Stimulated activated CD8-positive, alpha-beta memory T cell treated with anti-CD3 and anti-CD28 coated beads, Interleukin-12 subunit alpha, Interleukin-12 subunit beta, amount 100 ng/mL, for 24 hours (primary cell): ENCODE data around the gene SLC13A5.
"Not testable (repeated sequence)": the region's sequence is repeated elsewhere in the genome, so short reads cannot be mapped to it uniquely, and the experiment has no call there.

Experiments used
- DNase-seq: peaks from one replicate; pipeline ENCODE4 v3.0.0-alpha.2; 2020; ENCODE audit errors: extremely low read depth

Gene SLC13A5

DNA sequence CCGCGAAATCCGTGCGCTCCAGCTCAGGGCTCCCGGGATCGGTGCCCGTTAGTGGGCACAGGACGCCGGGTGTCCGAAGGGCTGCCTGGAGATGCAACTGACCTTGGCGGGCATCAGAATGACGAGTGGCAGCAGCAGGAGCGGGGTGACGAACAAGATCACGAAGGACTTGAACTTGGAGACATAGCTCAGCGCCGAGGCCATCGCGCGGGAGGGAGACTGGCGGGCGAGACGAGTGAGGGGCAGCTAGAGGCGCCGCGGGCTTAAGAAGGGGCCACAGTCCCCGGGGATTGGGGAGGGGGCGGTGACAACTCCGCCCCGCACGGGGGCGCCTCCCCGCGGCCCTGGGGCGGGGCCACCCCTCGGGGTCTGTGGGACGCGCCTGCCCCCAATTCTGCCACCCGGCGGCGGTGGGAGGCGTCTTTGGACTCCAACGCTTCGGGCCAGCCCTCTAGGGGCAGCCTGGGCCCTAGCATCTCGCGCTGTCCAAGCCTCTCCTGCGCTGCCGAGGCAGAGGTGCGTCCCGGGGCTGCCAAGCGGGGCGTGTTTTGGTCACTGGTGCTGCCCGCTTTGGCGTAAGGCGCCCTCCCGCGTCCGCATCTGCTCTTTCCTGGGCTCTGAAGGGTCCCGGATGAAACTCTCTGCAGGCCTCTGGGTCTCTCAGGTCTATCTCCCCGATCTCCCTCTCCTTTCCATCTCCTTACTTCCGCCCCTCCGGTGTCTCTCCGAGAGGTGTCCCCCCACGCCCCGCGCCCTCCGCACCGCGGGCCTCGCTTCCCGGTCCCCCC lies at the start of gene SLC13A5:
SLC13A5 (minus strand) TSS at position 240 of the 788 bp plus-strand sequence; CDS start at position 204, 36 bp downstream.
- no peak for DNase-seq

DNA sequence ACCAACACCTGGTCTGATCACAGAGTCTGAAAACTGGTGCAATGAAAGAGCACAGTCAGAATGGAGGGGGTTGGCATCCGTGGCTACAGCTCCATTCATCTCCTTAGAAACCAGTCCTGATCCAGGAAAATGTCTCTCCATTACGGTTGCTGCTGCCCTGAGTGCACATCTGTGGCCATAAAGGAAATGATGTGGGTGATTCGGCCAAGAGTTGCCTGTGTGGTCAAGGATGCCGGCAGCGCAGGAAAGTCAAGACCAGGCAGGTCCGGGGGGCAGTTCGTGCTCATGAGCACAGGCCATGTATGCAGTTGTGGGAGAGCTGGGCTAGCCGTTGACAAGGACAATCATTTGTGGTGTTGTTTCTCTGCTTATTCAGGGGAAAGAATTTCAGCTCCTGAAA lies 48.6 kb upstream of the SLC13A5 start:
- no peak for DNase-seq

DNA sequence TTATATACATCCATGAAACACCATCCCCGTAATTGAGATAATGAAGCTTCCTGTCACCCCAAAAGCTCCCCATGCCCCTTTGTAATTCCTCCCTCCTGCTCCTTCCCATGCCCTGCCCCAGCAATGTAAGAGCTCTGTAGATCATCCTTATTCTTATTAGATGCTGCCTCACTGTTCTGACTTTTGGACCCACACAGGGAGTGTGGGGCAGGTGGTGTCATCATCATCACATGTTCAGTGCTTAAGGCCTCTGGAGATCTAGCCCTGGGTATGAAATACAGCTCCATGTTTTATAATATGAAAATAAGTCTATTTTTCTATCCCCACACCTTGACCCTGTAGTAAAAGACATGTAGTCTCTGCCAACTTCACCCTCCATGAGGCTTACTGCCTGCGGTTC lies 44.6 kb upstream of the SLC13A5 start:
- no peak for DNase-seq

DNA sequence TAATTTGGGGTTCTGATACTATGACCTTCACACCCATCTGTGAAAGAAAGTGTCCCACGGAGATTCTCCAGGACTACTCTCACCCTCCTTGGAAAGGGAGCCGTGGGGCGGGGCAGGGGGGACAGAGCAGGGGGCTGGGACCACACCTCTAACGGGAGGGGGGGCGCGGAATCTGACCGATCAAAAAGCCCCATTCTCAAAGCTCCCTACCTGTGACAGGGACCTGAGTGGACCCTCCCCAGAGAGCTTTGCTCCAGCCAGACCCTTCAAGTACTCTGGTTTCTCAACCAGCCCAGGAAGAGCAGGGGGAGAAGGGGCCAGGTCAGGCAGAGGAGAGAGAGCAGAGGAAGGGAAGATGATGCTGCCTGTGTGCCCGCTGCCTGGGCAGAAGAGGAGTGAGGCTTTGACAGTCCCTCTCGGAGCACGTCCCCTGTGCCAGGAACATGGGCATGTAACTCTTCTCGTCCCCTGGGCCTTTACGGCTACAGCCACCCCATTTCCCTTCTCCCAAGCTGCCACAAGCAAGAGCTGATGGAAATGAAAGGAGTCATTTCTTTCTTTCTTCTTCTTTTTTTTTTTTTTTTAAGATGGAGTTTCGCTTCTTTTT lies 43.4 kb upstream of the SLC13A5 start:
- no peak for DNase-seq

DNA sequence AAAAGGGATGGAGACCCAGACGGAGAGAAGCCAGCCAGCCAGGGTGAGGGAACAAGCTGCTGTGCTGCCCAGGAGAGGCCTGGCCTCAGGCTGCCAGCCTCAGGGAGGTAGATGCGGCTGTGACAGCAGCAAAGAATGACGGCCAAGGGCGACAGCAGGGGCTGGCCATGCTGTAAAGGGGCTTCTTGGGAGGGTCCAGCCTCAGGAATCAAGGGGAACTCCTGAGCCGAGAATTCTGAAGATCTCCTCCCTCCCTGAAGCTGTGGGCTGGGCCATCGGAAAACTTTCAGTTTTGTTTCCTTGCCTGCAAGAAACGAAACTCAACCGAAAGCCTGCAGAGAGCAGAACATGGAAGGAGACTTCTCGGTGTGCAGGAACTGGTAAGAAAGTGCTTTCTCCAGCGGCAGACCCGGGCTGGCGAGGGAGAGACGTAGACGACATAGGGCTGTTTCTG lies 42.6 kb upstream of the SLC13A5 start, which contains the start of gene XAF1:
XAF1 (plus strand) TSS at position 316 of the 454 bp plus-strand sequence; CDS start at position 349, 33 bp downstream.
- no peak for DNase-seq

DNA sequence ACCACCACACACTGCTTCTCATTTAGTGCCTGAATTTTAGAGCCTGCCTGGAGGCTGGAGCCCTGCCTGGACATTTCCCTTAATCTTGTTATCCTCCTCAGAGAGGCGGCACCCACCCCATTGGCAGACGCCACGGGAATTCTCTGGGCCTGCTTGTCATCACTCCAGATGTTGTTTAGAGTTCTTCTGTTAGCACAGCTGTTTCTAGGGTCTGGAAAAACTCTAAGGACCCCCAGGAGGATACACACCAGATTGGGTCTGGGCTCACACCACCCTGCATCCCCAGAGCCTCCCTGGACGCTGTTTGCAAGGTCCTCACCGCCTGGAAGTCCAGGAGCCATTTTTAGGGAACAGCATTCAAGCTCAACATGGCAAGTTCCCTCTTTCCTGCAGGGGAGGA lies 42.1 kb upstream of the SLC13A5 start:
- no peak for DNase-seq

DNA sequence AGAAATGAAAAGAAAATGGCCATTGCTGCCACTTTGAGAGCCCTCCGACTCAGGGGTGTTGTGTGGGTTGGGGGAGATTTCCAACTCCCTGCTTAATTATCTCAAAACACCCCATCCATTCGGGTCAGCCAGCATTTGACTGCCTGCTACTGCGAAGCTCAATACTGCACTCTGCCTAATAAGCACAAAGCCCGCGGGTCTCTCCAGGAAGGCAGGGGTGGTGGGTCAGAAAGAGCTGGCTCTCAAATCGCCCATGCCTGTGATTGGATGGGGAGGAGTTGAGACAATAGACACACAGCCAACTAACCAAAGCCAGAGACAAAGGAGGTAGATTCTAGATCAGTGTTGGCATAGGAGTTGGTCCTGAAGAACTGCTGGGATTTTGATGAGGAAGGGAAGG lies 40.4 kb upstream of the SLC13A5 start:
- DNase-seq: no peak

DNA sequence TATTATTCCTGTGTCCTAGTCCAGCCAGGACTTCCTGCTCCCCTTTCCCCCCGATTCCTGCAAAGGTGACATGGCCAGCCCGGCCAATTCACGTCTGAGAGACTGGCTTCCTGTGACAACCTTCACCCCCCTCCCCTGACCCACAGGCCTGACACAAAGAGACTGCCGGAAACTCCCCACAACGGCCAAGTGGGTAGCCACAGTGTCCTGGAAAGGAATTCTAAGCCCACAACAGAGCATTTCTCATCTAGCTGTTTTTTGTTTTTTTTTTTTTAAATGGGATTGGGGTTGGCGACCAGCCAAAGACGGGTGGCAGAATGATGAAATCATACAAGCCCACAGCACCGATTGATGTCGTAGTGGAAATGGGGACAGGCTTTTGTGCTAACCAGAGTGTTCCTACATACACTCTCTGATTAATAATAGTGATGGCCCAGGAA lies 39.9 kb upstream of the SLC13A5 start:
- DNase-seq: no peak

DNA sequence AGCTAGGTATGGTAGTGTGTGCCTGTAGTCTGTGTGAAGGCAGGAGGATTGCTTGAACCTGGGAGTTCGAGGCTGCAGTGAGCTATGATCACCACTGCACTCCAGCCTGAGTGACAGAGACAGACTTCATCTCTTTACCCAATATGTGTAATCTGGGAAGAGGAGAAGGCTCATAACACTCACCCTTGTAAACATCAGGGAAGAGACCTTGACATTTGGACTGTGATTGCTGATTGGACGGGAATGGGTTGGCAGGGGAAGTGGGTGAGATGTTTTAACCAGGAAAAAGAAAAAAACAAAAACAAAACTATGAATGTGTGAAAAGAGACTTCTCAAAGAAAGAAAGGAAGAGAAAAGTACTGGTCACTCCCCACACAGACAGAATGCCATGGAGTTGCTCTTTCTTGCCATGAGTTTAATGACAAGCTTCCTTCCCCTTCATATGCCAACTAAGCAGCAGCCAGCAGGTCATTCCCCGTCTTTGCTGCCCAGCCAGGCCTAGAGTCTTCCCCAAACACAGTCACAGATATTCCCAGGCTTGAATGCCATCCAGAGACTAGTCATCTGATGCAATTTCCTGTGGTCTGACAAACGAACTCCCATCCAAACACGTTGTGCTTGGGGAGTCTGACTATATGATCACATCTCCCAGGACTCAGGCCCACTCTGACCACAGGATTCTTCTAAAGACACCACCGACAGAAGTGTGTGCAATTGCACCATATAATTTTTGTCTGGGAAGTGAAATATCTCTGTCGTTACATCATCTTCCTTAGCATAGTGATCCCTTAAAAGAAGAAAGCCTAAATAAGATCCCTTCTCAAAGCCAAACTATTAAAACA lies 39.1 kb upstream of the SLC13A5 start:
- DNase-seq: no peak

DNA sequence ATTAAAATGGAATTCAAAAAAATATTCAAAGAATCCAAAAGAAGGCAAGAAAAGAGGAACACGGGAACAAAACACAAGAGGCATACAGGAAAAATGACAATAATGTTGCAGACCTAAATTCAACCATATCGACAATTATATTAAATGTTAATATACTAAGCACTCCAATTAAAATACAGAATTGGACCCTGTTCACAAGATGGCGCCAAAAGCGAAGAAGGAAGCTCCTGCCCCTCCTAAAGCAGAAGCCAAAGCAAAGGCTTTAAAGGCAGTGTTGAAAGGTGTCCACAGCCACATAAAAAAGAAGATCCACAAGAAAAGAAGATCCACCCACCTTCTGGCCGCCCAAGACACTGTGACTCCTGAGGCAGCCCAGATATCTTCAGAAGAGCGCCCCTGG lies 36.4 kb upstream of the SLC13A5 start:
- no peak for DNase-seq

DNA sequence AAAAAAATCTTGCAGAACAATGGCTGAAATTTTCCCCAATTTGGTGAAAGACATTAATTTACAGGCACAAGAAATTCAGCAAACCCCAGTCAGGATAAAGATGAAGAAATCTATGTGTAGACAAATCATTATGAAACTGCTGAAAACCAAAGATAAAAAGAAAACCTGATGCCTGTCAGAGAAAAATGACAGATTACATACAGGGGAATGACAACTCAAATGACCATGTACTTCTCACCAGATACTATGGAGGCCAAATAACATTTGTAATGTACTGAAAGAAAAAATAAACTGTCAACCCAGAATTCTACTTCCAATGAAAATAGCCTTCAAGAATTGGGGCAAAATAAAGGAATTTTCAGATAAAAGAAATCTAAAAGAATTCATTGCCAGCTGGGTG lies 35.4 kb upstream of the SLC13A5 start:
- no peak for DNase-seq

DNA sequence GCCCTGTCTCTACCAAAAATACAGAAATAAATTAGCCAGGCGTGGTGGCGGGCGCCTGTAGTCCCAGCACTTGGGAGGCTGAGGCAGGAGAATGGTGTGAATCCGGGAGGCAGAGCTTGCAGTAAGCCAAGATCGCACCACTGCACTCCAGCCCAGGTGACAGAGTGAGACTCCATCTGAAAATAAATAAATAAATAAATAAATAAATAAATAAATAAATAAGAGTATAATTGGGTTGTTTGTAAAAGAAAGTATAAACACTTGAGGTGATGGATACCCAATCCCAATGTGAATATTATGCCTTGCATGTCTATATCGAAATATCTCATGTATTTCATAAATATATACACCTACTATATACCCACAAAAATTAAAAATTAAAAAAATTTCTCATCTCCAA lies 33.5 kb upstream of the SLC13A5 start:
- not testable (repeated sequence) for DNase-seq

DNA sequence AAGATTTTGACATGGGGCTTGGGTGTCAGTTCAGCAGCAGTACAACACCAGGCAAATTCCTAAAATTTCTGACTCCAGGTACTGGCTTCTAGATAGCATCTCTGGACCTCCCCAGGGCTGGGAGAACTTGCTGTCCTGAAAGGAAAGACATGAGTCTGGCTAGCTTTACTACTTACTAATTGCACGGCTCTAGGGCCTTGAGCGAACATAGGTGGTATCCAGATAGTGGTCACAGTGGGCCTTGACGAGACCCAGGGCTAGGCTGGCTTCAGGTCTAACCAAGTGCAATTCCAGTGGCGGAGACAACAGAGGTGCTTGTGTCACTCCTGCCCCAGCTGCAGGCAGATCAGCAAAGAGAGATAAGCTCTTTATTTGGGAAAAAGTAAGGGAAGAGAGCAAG lies 16.4 kb upstream of the SLC13A5 start:
- no peak for DNase-seq

DNA sequence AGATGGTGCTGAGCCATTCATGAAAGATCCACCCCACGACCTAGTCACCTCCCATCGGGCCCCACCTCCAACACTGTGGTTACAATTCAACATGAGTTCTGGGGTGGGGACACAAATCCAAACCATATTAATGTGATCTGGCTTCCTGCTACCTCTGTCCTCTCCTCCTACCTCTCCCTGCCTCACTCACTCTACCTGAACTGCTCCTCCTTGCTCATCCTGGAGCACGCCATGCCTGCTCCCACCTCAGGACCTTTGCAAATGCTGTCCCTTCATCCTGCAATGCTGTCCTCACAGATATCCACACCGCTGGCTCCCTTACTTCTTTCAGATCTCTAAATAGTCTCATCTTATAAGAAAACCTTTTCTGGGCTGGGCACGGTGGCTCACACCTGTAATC lies 10.8 kb upstream of the SLC13A5 start:
- DNase-seq: no peak

DNA sequence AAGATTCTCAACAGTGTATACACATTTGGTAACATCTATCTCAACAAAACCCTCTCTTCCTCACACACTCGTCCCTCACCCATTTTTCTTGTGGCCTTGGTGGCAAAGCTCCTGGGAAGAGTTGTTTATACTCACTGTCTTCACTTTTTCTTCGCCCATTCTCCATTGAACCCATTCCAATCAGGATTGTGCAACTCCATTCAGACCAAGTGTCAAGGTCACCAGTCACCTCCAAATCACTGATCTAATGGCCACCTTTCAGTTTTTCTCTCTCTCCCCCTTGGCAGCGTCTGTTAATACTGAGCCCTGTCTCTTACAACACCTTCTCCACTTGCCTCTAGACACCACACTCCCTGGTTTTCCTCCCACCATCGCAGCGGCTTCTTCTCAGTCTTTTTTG lies 8.6 kb upstream of the SLC13A5 start:
- no peak for DNase-seq

DNA sequence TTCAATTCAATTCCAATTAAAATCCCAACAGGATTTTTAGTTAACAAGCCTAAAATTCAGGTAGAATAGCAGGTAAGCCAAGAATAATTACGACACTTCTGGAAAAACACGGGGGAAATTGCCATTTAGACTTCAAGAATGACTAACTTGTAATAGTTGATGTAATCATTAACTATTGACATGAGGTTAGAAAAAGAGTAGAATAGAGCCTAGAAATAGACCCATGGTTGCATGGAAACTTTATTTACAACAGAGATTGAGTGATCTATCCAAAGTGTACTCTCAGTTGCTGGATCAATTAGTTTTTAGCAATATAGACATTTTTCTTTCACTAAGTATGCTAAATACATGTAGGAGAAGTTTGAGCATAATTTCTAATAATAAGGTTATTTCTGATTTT lies 3.6 kb upstream of the SLC13A5 start:
- no peak for DNase-seq

DNA sequence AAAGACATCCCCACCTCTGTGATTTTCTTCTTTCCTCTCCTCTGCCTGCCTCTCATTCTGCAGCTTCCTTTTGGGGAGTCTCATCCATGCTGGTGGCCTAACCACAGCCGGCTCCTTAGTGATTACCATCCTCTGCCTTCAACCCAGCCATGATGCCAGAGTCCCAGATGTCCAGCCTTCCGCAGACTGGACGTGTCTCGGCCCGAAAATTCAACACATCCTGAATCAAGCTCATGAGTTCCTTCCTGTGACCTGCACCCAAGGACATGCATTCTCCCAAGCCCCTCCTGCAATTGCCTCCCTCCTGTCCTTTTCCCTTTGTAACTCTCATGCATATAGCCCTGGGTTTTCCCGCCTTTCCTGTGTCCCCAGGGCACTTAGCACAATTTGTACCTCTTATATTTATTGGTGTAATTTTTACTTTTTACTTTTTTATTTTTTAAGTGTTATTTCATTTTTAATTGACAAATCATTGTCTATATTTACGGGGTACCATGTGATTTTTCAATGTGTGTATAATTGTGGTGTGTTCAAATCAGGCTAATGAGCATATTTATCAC lies 1.2 kb upstream of the SLC13A5 start:
- no peak for DNase-seq

DNA sequence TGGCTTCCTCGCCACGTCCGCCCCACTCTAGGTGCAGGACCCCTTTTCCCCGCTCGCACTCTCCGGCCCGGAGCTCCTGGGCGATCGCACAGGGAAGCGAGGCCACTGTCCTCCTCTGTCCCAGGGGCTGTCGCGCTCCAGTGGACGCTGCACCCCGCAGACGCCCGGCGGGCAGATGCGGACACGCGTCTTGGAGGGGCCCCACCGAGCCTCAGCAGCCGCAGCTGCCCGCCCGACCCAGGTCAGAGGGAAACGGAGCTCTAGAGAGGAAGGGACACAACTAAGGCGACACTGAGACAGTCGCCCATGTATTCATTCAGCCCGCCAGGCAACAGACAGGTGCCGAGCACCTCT lies 726 bp upstream of the SLC13A5 start:
- DNase-seq: no peak

DNA sequence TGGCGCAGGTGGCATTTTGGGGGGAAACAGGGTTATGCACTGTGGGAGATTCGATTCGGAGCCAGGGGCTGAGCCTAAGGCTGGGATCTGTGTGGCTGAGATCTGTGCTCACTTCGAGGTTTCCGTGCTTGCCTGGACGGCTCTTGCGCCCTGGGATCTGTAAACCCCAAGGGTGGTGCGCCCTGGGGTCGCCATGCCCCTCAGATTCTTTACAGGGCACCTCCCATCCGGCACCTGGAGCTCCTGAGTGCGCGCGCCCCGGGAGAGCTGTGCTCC lies 377 bp downstream of the SLC13A5 start:
- DNase-seq: no peak

DNA sequence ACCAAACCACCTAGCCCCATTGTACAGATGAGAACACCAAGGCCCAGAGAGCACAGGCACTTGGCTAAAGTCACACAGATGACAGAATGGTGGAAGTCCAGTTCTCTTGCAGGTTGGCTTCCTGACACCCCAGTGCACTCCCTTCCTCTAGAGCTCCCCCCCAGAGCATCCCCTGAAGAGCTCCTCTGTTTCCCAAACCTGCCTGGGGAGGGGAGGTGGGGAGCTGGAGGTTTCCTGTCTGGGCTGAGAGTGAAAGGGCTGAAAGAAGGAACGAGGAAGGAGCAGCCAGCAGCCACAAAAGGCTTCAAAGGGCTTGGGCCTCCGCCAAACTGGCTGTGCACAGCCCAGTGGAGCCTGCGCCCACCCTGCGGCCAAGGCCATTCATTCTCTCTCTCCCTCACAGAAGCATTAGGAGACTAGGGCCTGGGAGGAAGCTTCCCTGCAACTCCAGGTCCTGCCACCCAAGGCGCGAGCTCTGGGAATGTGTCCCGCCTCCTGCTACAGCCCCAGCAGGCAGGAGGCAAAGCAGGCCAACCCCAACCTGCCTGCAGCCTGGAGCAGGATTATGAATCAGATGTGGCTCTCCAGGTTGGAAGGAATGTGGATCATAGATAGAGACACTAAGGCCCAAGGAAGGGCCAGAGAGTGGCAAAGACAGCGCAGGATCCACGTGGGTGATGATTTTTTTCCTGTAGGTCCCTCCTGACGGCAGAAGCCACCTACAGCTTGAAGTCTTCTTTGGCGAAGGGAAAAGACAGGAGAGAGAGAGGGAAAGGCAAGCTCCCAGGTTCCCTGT lies 913 bp downstream of the SLC13A5 start:
- DNase-seq: no peak

DNA sequence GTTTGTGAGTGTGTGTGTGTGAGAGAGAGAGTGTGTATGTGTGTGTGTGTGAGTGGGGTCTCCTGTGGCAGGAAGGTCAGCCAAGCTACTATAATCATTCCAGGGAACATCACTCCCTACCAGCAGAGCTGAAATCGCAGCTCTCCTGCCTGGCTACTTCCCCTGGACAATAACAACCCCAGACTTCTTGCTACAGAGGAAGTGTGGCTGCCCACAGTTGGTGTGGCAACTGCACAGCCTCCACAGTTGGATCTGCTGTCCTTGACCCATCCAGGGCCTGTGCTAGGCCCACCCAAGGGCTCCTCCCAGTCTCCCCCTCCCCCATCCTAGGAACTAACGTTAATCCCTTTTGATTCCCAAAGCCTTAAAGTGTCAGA lies 1.5 kb downstream of the SLC13A5 start:
- DNase-seq: no peak
